Anterior cingulate cortex (tissue), 58 donors: ENCODE results near the gene LUC7L.
"Not testable (repeated sequence)": the region's sequence is repeated elsewhere in the genome, so short reads cannot be mapped to it uniquely, and the experiment has no call there.

ENCODE experiments used
- DNase-seq, 58 donors: peaks; one replicate each; lab custom pipeline; 2025; lab: John Stamatoyannopoulos, UW

Gene LUC7L, protein sequence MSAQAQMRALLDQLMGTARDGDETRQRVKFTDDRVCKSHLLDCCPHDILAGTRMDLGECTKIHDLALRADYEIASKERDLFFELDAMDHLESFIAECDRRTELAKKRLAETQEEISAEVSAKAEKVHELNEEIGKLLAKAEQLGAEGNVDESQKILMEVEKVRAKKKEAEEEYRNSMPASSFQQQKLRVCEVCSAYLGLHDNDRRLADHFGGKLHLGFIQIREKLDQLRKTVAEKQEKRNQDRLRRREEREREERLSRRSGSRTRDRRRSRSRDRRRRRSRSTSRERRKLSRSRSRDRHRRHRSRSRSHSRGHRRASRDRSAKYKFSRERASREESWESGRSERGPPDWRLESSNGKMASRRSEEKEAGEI

DNA sequence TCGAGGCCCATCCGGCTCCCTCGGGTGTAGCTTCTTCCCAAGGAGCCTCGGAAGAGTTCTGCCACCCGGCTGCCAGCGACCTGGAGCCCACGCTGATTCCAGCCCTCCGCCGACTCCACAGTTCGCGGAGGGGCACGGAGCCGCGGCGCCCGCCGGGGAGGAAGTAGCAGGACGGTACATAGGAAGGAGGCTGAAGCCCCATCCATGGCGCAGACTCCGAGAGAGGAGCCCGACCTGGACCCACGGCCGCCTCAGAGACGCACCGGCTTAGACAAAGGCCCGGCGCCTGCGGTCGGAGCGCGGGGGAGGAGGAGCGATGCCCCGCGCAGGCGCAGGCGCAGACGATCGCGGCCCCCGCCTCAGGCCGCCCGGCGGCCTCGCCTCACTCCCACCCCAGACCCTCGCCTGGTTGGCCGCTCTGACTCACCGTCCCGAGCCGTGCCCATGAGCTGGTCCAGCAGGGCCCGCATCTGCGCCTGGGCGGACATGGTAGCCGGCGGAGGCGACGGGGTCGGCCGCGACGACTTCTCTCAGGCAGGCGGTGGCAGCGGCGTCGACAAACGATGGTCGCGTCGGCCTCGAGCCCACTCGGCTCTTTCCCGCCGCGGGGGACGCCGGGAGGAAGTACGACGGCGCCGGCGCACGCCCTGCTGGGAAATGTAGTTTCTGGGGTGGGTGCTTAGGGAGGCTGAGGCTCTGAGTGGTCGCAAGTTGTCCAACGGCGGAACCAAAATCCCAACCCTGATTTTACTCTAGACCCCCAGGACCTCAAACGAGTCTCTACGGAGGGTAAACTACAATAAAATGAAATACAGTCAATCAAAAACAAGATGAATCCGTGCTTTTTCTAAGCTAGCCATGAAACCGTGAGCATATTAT, at the start of gene LUC7L:
Gene LUC7L (minus strand): TSS at position 598 of the 879 bp plus-strand sequence. CDS start 110 bp downstream, at position 488.
- peak in 57 of 58 donors; percentile 62 to 92 (median 85) for DNase-seq

GRCh38 chr16:278863-279366, 49.7 kb upstream of the LUC7L start:
- no peak for DNase-seq

GRCh38 chr16:276426-277077, 47.3 kb upstream of the LUC7L start:
- DNase-seq = no peak

DNA sequence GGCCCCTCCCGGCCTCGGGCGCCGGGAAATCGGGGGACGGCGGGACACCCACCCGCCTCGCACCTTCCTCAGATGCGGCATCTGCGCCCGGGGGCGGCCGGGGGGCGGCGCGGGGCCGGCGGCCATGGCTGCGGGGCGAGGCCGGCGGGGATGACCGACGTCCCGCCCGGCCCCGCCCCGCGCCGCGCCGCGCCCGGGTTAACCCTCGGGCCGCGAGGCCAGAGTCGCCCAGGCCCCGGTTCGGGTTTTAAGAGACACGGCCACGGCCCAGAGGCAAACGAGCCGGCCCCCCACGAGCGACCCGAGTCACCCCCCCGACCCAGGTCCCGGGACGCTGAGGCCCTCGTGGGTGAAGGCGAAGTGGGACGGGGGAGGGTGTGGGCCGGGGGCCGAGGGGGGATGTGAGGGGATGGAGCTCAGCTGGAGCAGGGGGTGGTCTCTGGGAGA, 46.6 kb upstream of the LUC7L start, which contains the start of gene RGS11:
Gene RGS11 (minus strand): TSS at position 159 of the 447 bp plus-strand sequence. CDS start 33 bp downstream, at position 126.
- DNase-seq = no peak

DNA sequence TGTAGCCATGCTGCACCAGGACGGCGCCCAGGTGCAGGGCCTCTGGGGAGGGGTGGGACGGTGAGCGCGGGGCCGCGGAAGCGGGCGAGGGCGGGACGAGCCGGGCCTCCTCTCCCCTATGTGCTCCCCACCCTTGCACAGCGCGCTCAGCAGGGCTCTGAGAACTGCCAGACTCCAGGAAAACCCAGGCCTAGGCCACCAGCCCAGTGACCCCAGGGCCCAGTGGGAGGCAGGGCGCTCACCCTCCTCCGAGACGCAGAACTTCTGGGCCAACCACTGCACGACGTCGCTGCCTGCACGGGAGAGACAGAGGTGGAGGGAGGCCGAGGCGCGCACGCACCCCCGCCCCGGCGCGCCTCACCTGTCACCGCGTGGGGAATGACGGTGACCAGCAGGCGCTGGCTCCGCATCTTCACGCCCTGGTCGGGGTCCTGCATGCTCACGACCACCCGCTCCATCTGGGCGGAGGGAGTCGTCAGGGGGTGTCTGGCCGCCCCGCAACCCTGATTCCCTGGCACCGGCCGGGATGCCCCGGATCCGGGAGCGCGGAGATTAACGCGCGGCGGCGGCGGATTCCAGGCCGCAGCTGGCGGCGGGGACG, 45.9 kb upstream of the LUC7L start:
- DNase-seq = peak in 3 of 58 donors; percentile 20 to 46 (median 24)

- DNase-seq = no peak
Observed at GRCh38 chr16:273547-274421, 44.5 kb upstream of the LUC7L start.

GRCh38 chr16:272633-273546, 43.6 kb upstream of the LUC7L start:
- DNase-seq = no peak

- DNase-seq = no peak
Observed at GRCh38 chr16:270381-271255, 41.4 kb upstream of the LUC7L start.

DNA sequence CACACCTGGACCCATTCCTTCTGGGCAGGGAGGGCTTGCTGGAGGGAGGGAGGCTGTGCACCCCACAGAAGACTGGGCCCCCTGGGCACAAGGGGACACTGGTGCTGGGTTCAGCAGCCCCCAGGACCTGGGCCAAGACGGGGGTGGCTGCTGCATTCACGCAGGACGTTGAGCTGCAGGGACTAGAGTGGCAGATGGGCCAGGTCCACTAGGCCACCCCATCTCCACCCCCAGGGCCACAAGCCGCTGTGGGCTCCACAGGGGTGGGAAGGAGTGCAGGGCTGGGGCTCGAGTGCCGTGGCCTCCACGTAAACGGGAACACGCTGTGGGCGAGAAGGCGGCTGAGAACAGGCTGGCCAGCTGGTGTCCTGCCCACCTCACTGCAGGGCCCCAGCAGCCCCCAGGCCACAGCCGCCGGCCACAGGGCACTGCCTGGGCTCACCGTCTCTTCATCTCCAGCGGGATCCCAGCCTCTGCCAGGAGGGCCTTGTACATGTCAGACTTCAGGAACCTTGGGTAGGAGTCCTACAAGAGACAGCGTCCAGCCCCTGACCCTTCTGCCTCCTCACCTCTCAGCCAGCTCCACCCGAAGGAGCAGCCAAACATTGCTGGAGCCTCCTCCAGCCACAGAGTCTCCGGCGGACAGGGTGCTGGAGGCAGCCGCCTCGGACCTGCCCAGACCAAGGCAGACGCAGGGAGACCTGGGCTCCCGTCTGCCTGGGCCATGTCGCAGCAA, 40.0 kb upstream of the LUC7L start:
- no peak for DNase-seq

DNA sequence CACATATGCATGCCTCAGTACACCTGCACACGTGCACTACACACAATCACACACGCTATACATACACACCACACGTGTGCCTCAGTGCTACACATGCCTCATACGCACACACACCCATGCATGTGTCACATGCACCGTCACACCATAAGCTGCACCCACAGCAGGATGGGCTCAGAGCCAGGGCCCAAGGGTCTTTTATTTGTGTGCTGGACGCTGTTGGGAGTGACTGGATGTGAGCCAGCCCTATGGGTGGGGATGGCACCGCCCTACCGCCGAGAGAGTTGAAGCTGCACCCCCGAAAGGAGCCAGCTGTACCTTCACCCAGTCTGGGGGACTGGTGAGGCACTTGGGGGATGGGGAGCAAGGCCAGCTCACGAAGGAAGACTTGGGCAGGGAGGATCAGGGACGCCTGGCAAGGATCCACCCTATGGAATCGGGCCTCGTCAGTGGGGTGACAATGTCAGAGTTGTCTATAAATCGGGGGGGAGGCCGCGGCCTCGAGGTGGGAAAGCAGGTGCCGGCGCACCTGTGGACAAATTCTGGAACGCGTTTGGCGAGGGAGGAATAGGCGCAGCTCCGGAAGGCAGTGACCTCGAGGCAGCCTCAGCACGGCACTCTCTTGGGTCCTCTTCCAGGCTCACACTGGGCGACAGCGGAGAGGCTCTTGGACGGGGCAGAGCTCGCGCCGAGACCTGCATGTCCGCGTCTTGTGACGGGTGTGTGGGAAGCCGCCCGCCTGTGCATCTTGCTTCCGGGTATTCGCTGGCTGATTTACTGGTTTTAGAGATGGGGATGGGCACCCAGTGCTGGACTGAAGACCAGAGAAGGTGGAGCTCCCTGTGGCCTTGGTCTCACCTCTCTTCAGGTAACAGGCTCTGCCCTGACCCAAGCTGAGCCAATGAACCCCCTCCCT, 39.1 kb upstream of the LUC7L start:
- no peak for DNase-seq

DNA sequence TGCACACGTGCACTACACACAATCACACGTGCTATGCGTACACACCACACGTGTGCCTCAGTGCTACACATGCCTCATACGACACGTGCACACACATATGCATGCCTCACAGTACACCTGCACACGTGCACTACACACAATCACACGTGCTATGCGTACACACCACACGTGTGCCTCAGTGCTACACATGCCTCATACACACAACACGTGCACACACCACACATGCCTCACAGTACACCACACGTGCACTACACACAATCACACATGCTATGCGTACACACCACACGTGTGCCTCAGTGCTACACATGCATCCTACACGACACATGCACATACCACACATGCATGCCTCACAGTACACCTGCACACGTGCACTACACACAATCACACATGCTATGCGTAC, 38.3 kb upstream of the LUC7L start:
- DNase-seq = not testable (repeated sequence)

GRCh38 chr16:266258-267164, 37.3 kb upstream of the LUC7L start:
- no peak for DNase-seq

DNA sequence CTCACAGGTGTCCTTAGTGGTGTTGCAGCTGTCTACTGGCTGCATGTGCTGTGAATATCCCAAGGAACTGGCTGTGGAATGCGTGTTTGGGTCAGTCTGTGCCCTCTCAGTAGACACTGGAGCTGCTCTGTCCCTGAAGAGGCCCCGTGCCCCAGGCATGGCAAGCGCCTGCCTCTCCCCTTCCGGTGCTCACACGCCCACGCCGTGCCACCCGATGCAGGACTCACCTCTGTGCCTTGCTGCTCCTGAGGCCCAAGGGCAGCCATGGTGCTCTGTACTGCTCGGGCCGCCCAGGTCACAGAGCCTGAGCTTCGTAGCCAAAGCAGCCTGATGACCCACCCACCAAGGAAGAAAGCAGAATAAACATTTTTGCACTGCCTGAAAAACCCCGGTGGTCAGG, 36.5 kb upstream of the LUC7L start:
- DNase-seq = no peak

DNA sequence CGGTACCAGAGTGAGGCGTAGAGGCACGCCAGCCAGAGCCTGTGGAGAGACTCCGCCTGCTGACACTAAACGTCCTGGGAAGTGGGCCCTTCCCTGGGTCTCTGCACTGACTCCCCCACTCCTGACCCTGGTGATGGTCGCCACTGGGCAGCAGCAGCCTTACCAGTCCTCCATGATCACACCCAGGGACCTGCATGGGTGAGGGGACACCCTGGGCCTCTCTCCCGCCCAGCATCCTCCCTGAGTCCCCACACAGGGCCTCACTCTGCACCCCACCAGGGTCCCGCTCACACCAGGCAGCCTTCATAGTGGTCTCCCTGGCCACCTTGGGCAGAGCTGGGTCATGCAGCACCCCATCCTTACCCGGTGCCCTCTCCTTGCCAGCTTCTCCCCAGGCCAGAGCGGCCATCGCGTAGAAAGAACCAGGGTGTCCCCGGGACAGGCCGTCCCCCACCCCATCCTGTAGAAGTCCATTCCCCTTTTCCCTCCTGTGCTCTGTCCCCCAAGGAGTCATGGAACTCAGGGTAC, 35.8 kb upstream of the LUC7L start:
- DNase-seq = no peak
